ENCODE measurements around the gene PHACTR1. TPM values are rescaled to one million over a fixed set of nuclear protein-coding genes. Genes with fewer than 3 reads are reported as not detected.

PHACTR1 gene
- total RNA-seq, 1 experiment from 2014 or later = 0.21 TPM

DNA sequence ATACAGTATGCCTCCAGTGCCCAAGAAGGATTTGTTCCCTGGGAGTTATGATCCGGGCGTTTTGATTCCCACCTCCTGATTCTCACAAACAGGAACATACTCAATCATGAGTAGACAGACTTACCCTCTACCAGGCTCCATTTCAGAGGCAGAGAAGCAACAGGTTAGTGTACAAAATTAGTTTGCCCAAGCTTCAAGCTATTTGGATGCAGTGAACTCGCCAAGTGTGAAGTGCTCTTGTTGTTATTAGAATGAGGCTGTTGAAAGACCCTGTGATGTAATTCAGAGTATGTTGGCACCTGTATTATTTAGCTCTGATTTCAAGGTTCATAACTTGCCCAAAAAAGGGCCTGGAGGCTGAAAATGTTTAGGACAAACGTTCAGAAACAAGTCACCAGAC, 247.0 kb downstream of the PHACTR1 start:
- no peak for DNase-seq
- H3K4me1 Mint-ChIP-seq (ENCODE audit: low read depth, unreplicated experiment) = peaks cover under 1% of the 10 kb centered on the region
- intact Hi-C loops (cut with micrococcal nuclease; ENCODE audit: unreplicated experiment) = no loop called here
- TF ChIP-seq, protein P1, sequence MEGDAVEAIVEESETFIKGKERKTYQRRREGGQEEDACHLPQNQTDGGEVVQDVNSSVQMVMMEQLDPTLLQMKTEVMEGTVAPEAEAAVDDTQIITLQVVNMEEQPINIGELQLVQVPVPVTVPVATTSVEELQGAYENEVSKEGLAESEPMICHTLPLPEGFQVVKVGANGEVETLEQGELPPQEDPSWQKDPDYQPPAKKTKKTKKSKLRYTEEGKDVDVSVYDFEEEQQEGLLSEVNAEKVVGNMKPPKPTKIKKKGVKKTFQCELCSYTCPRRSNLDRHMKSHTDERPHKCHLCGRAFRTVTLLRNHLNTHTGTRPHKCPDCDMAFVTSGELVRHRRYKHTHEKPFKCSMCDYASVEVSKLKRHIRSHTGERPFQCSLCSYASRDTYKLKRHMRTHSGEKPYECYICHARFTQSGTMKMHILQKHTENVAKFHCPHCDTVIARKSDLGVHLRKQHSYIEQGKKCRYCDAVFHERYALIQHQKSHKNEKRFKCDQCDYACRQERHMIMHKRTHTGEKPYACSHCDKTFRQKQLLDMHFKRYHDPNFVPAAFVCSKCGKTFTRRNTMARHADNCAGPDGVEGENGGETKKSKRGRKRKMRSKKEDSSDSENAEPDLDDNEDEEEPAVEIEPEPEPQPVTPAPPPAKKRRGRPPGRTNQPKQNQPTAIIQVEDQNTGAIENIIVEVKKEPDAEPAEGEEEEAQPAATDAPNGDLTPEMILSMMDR (IDR thresholded peaks at IDR 0.05; ENCODE audit: unreplicated experiment) = no peak
- no peaks in the 10 kb centered on the region for H3K9me3 Mint-ChIP-seq (ENCODE audit: low read depth, unreplicated experiment)
- no TSS peak for BruUV-seq (replicated peaks)
- H3K27me3 Mint-ChIP-seq (ENCODE audit: unreplicated experiment) = peaks cover 41% of the 10 kb centered on the region
- no peak overlapping the region for H3K27ac Mint-ChIP-seq (ENCODE audit: unreplicated experiment)
- CTCF ChIA-PET = no interaction called here
- H3K36me3 Mint-ChIP-seq (ENCODE audit: insufficient read depth, unreplicated experiment) = no peaks in the 10 kb centered on the region
- no peak overlapping the region for H3K4me3 Mint-ChIP-seq (ENCODE audit: low read depth, unreplicated experiment)

DNA sequence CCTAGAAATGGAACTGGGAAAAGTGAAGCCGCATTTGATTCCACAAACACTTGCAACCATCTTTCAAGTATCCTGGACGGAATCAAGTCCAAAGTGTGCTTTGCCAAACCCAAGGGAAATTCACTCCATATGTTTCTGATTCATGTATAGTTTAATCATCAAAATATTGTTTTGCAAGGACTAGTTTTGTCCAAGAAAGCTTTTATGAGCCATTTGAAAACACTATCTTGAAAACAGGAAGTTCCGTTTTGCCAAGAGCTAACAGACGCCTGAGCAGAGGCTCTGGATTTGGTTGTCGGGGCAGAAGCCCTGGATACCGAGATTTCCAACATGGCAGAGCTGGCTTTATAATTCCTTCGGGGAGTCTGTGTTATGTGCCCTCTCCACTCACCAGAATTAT, 251.1 kb downstream of the PHACTR1 start:
- TF ChIP-seq, protein P1 (IDR thresholded peaks at IDR 0.05; ENCODE audit: unreplicated experiment) = no peak
- no peak for DNase-seq
- Mint-ChIP-seq H3K27ac (ENCODE audit: unreplicated experiment) (no peak overlapping the region), H3K4me3 (ENCODE audit: low read depth, unreplicated experiment) (no peak overlapping the region), H3K27me3 (ENCODE audit: unreplicated experiment) (peaks cover 37% of the 10 kb centered on the region), H3K36me3 (ENCODE audit: insufficient read depth, unreplicated experiment) (no peaks in the 10 kb centered on the region), H3K9me3 (ENCODE audit: low read depth, unreplicated experiment) (no peaks in the 10 kb centered on the region), H3K4me1 (ENCODE audit: low read depth, unreplicated experiment) (no peaks in the 10 kb centered on the region)
- CTCF ChIA-PET = no interaction called here
- intact Hi-C loops (cut with micrococcal nuclease; ENCODE audit: unreplicated experiment) = no loop called here
- no TSS peak for BruUV-seq (replicated peaks)

DNA sequence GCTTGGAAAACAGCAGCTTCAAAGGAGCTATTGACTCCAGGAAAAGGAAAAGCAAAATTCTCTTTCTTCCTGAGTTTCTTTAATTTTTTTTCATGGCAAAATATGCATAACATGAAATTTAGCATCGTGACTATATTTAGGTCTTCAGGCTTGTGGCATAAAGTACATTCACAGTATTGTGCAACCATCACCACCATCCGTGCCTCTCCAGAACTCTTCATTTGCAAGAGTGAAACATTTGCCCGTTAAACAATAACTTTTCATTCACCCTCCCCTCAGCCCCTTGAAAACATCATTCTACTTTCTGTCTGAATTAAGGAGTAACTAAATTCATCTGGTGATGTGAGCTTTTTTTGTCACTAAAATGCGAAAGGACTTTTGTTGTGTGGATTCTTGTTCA, 251.7 kb downstream of the PHACTR1 start:
- Mint-ChIP-seq H3K27ac (ENCODE audit: unreplicated experiment) (no peak overlapping the region), H3K4me3 (ENCODE audit: low read depth, unreplicated experiment) (no peak overlapping the region), H3K27me3 (ENCODE audit: unreplicated experiment) (peaks cover 33% of the 10 kb centered on the region), H3K4me1 (ENCODE audit: low read depth, unreplicated experiment) (no peaks in the 10 kb centered on the region), H3K9me3 (ENCODE audit: low read depth, unreplicated experiment) (no peaks in the 10 kb centered on the region), H3K36me3 (ENCODE audit: insufficient read depth, unreplicated experiment) (no peaks in the 10 kb centered on the region)
- no TSS peak for BruUV-seq (replicated peaks)
- TF ChIP-seq, protein P1 (IDR thresholded peaks at IDR 0.05; ENCODE audit: unreplicated experiment) = no peak
- DNase-seq = no peak
- intact Hi-C loops (cut with micrococcal nuclease; ENCODE audit: unreplicated experiment) = no loop called here
- CTCF ChIA-PET = no interaction called here

DNA sequence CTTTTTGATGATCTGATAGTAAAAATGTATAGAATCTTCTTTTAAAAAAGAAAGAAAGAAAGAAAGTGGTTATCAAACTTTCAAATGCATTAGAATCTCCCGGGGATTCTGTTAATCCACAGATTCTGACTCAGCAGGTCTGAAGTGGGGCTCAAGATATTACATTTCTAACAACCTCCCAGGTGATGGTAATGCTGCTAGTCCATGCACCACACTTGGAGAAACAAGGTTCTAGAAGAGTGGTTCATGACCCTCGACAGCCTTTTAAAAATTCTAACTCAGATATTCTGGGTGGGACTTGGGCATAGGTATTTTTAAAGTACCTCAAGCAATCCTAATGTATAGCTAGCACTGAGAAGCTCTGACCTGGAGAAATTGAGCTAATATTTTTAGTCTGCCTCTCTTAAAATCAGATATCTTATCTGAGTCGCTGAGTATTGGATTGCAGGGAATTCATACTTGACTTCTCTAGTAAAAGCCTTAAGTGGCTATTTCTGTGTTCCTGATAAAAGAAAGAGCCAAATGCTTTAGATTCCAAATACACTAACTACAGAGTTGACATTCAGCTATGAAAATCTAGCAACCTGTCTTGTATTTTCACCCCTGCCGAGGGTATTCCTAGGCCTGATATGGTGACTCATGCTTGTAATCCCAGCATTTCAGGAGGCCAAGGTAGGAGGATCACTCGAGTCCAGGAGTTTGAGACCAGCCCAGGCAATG, 252.4 kb downstream of the PHACTR1 start:
- CTCF ChIA-PET = no interaction called here

More for the DNA sequence above, 252.4 kb downstream of the PHACTR1 start:
- no peak overlapping the region for H3K27ac Mint-ChIP-seq (ENCODE audit: unreplicated experiment)
- no peaks in the 10 kb centered on the region for H3K36me3 Mint-ChIP-seq (ENCODE audit: insufficient read depth, unreplicated experiment)
- no peak overlapping the region for H3K4me3 Mint-ChIP-seq (ENCODE audit: low read depth, unreplicated experiment)
- H3K9me3 Mint-ChIP-seq (ENCODE audit: low read depth, unreplicated experiment) = no peaks in the 10 kb centered on the region
- DNase-seq = no peak
- H3K27me3 Mint-ChIP-seq (ENCODE audit: unreplicated experiment) = peaks cover 26% of the 10 kb centered on the region
- no TSS peak for BruUV-seq (replicated peaks)
- TF ChIP-seq, protein P1 (IDR thresholded peaks at IDR 0.05; ENCODE audit: unreplicated experiment) = no peak
- H3K4me1 Mint-ChIP-seq (ENCODE audit: low read depth, unreplicated experiment) = no peaks in the 10 kb centered on the region
- intact Hi-C loops (cut with micrococcal nuclease; ENCODE audit: unreplicated experiment) = no loop called here

Data from Calu3 (cell line).